HEK293 (cell line): Measurements from ENCODE around the gene MVP.

ENCODE experiments used
- BCL11B ChIP-seq: fragments of 450-650 bp; formaldehyde crosslinking; IDR thresholded peaks from 2 replicates; pipeline ENCODE4 v1.5.1; 2016; ENCODE audit warnings: low read depth, missing biosample characterization, missing genetic modification characterization
- KLF8 ChIP-seq: fragments of 450-650 bp; formaldehyde crosslinking; IDR thresholded peaks from 2 replicates; pipeline ENCODE4 v1.5.1; 2016; ENCODE audit warnings: missing biosample characterization, missing genetic modification characterization
- MZF1 ChIP-seq: fragments of 450-650 bp; formaldehyde crosslinking; IDR thresholded peaks from 2 replicates; pipeline ENCODE4 v1.5.1; 2017; ENCODE audit warnings: missing biosample characterization, missing genetic modification characterization, borderline replicate concordance
- PRDM1 ChIP-seq: fragments of 450-650 bp; formaldehyde crosslinking; IDR thresholded peaks from 2 replicates; pipeline ENCODE4; 2016; ENCODE audit warnings: missing biosample characterization, missing genetic modification characterization
- REST ChIP-seq: fragments of 450-650 bp; formaldehyde crosslinking; IDR thresholded peaks from 2 replicates; pipeline ENCODE4 v1.5.1; 2016; ENCODE audit warnings: missing biosample characterization, missing genetic modification characterization
- SETDB1 ChIP-seq: IDR thresholded peaks from one replicate; pipeline ENCODE4 v1.6.1; 2017; ENCODE audit warnings: mild to moderate bottlenecking, low read length, moderate library complexity, mixed read lengths; ENCODE audit not compliant: insufficient read length
- YY1 ChIP-seq: fragments of 450-650 bp; formaldehyde crosslinking; IDR thresholded peaks from 2 replicates; pipeline ENCODE4 v1.5.1; 2018; ENCODE audit warnings: missing biosample characterization, missing genetic modification characterization
- ZBTB17 ChIP-seq: fragments of 450-650 bp; formaldehyde crosslinking; IDR thresholded peaks from 2 replicates; pipeline ENCODE4 v1.5.1; 2016; ENCODE audit warnings: missing biosample characterization, missing genetic modification characterization
- ZBTB26 ChIP-seq: fragments of 450-650 bp; formaldehyde crosslinking; optimal IDR thresholded peaks from 2 replicates; pipeline ENCODE3; 2016; ENCODE audit warnings: missing biosample characterization, mild to moderate bottlenecking, missing genetic modification characterization
- ZFHX2 ChIP-seq: fragments of 450-650 bp; formaldehyde crosslinking; conservative IDR thresholded peaks from 2 replicates; pipeline ENCODE4 v1.5.1; 2016; ENCODE audit warnings: missing biosample characterization, missing genetic modification characterization
- ZNF140 ChIP-seq: fragments of 450-650 bp; formaldehyde crosslinking; IDR thresholded peaks from 2 replicates; pipeline ENCODE4 v1.5.1; 2016; ENCODE audit warnings: missing biosample characterization, missing genetic modification characterization
- ZNF16 ChIP-seq: fragments of 450-650 bp; formaldehyde crosslinking; IDR thresholded peaks from 2 replicates; pipeline ENCODE4 v1.5.1; 2016; ENCODE audit warnings: low read depth, missing biosample characterization, missing genetic modification characterization
- ZNF324 ChIP-seq: fragments of 450-650 bp; formaldehyde crosslinking; IDR thresholded peaks from 2 replicates; pipeline ENCODE4 v1.5.1; 2016; ENCODE audit warnings: missing biosample characterization, missing genetic modification characterization
- ZNF362 ChIP-seq: fragments of 450-650 bp; formaldehyde crosslinking; IDR thresholded peaks from 2 replicates; pipeline ENCODE4 v1.5.1; 2016; ENCODE audit warnings: missing biosample characterization, missing genetic modification characterization
- ZNF366 ChIP-seq: fragments of 450-650 bp; formaldehyde crosslinking; conservative IDR thresholded peaks from 2 replicates; pipeline ENCODE4 v1.5.1; 2016; ENCODE audit warnings: missing biosample characterization, missing genetic modification characterization
- ZNF398 ChIP-seq: fragments of 450-650 bp; formaldehyde crosslinking; IDR thresholded peaks from 2 replicates; pipeline ENCODE4 v1.5.1; 2017; ENCODE audit warnings: missing biosample characterization, missing genetic modification characterization
- ZNF404 ChIP-seq: fragments of 450-650 bp; formaldehyde crosslinking; IDR thresholded peaks from 2 replicates; pipeline ENCODE4 v1.5.1; 2017; ENCODE audit warnings: missing biosample characterization, missing genetic modification characterization
- ZNF518A ChIP-seq: fragments of 450-650 bp; formaldehyde crosslinking; conservative IDR thresholded peaks from 2 replicates; pipeline ENCODE4 v1.5.1; 2016; ENCODE audit warnings: low read depth, missing biosample characterization, missing genetic modification characterization
- ZNF555 ChIP-seq: fragments of 450-650 bp; formaldehyde crosslinking; conservative IDR thresholded peaks from 2 replicates; pipeline ENCODE4 v1.5.1; 2017; ENCODE audit warnings: missing biosample characterization, mild to moderate bottlenecking, missing genetic modification characterization, inconsistent platforms
- ZNF629 ChIP-seq: fragments of 450-650 bp; formaldehyde crosslinking; IDR thresholded peaks from 2 replicates; pipeline ENCODE4 v1.5.1; 2017; ENCODE audit warnings: missing biosample characterization, missing genetic modification characterization
- ZNF660 ChIP-seq: fragments of 450-650 bp; IDR thresholded peaks from 2 replicates; pipeline ENCODE4 v1.5.1; 2018; ENCODE audit warnings: missing biosample characterization, mild to moderate bottlenecking, missing genetic modification characterization
- ZNF664 ChIP-seq: fragments of 450-650 bp; formaldehyde crosslinking; IDR thresholded peaks from 2 replicates; pipeline ENCODE4 v1.5.1; 2016; ENCODE audit warnings: missing biosample characterization, missing genetic modification characterization
- ZNF777 ChIP-seq: fragments of 450-650 bp; formaldehyde crosslinking; IDR thresholded peaks from 2 replicates; pipeline ENCODE4 v1.5.1; 2017; ENCODE audit warnings: missing biosample characterization, missing genetic modification characterization, borderline replicate concordance

Gene MVP

GRCh38 chr16:29897333-29897732 lies 77.1 kb downstream of the MVP start (continued):
- TF ChIP-seq ZNF324 (tag by site-specific recombination) (no peak), PRDM1 (tag by site-specific recombination) (peak; percentile 86), MZF1 (tag by site-specific recombination) (no peak), ZBTB17 (tag by site-specific recombination) (peak; percentile 96), ZNF660 (tag by site-specific recombination) (no peak), SETDB1 (no peak), KLF8 (no peak), ZNF518A (tag by site-specific recombination) (no peak), ZNF629 (no peak), BCL11B (tag by site-specific recombination) (no peak), ZNF555 (tag by site-specific recombination) (no peak), ZNF398 (tag by site-specific recombination) (0 out of 2 replicates have a peak, but pooled peaks have one; percentile 16), ZNF140 (tag by site-specific recombination) (no peak), ZFHX2 (tag by site-specific recombination) (no peak), YY1 (tag by site-specific recombination) (no peak), ZNF16 (tag by site-specific recombination) (no peak), ZNF664 (tag by site-specific recombination) (no peak), ZNF777 (tag by site-specific recombination) (no peak), ZBTB26 (no peak), ZNF366 (peak; percentile 60), ZNF404 (no peak), ZNF362 (tag by site-specific recombination) (no peak), REST (tag by site-specific recombination) (no peak)
